HEK293 (cell line): ENCODE measurements around the gene ZCCHC17.
"Not testable (repeated sequence)": the region's sequence is repeated elsewhere in the genome, so short reads cannot be mapped to it uniquely, and the experiment has no call there.

Experiments
- CTCF ChIA-PET: fragments of 350-600 bp; formaldehyde crosslinking; extraction: SDS; loops from one replicate; lab custom pipeline; 2021; ENCODE audit warnings: antibody characterized with exemption; lab: Yijun Ruan, JAX
- POLR2A ChIA-PET: fragments of 300-600 bp; formaldehyde crosslinking; extraction: SDS; loops from one replicate; lab custom pipeline; 2020; ENCODE audit warnings: antibody characterized with exemption, inconsistent platforms; lab: Yijun Ruan, JAX
- H3K27ac ChIP-seq: fragments of 200-500 bp; sonication (Bioruptor generic); 2 replicates; pipeline ENCODE4 v1.5.1; 2014; ENCODE audit warnings: low read depth, low read length, control low read depth, inconsistent platforms; ENCODE audit errors: extremely low read depth
- H3K36me3 ChIP-seq, 2 experiments: fragments of 200-500 bp in 1 of 2; sonication (Bioruptor generic) in 1 of 2; 1 replicate in 1 of 2; 2 replicates in 1 of 2; pipeline ENCODE4 v1.5.1; 2014 to 2017; ENCODE audit warnings: inconsistent platforms in 2 of 2, low read length in 2 of 2; ENCODE audit not compliant: control insufficient read depth in 2 of 2, insufficient read depth in 1 of 2
- H3K4me1 ChIP-seq: fragments of 200-500 bp; sonication (Bioruptor generic); 2 replicates; pipeline ENCODE4 v1.5.1; 2014; ENCODE audit warnings: mild to moderate bottlenecking, low read length, inconsistent platforms; ENCODE audit not compliant: control insufficient read depth, insufficient read depth
- H3K4me3 ChIP-seq: 2 replicates; pipeline ENCODE4 v1.5.1; 2011; ENCODE audit warnings: low read depth, mild to moderate bottlenecking, control low read depth, low read length, moderate library complexity
- H3K9me3 ChIP-seq: fragments of 200-500 bp; sonication (Bioruptor generic); 2 replicates; pipeline ENCODE4 v1.5.1; 2014; ENCODE audit warnings: low read depth, low read length, inconsistent platforms; ENCODE audit not compliant: control insufficient read depth, insufficient read depth
- MZF1 ChIP-seq: fragments of 450-650 bp; formaldehyde crosslinking; IDR thresholded peaks from 2 replicates; pipeline ENCODE4 v1.5.1; 2017; ENCODE audit warnings: missing biosample characterization, missing genetic modification characterization, borderline replicate concordance
- SCRT1 ChIP-seq: fragments of 450-650 bp; formaldehyde crosslinking; IDR thresholded peaks from 2 replicates; pipeline ENCODE4 v1.5.1; 2016; ENCODE audit warnings: missing biosample characterization, missing genetic modification characterization, borderline replicate concordance
- SCRT2 ChIP-seq: fragments of 450-650 bp; formaldehyde crosslinking; IDR thresholded peaks from 2 replicates; pipeline ENCODE4 v1.5.1; 2016; ENCODE audit warnings: missing biosample characterization, missing genetic modification characterization
- SP7 ChIP-seq: fragments of 450-650 bp; formaldehyde crosslinking; IDR thresholded peaks from 2 replicates; pipeline ENCODE4 v1.5.1; 2016; ENCODE audit warnings: missing biosample characterization, missing genetic modification characterization
- ZBTB48 ChIP-seq: fragments of 450-650 bp; formaldehyde crosslinking; IDR thresholded peaks from 2 replicates; pipeline ENCODE4 v1.5.1; 2016; ENCODE audit warnings: missing biosample characterization, missing genetic modification characterization
- ZFP37 ChIP-seq: fragments of 450-650 bp; formaldehyde crosslinking; IDR thresholded peaks from 2 replicates; pipeline ENCODE4 v1.5.1; 2016; ENCODE audit warnings: missing biosample characterization, missing genetic modification characterization
- ZIC2 ChIP-seq: fragments of 450-650 bp; formaldehyde crosslinking; IDR thresholded peaks from 2 replicates; pipeline ENCODE4 v1.5.1; 2016; ENCODE audit warnings: missing biosample characterization, missing genetic modification characterization
- ZNF280D ChIP-seq: fragments of 450-650 bp; formaldehyde crosslinking; IDR thresholded peaks from 2 replicates; pipeline ENCODE4 v1.5.1; 2016; ENCODE audit warnings: missing biosample characterization, missing genetic modification characterization
- ZNF354C ChIP-seq: fragments of 450-650 bp; formaldehyde crosslinking; IDR thresholded peaks from 2 replicates; pipeline ENCODE4 v1.5.1; 2016; ENCODE audit warnings: missing biosample characterization, missing genetic modification characterization, low read depth, borderline replicate concordance
- ZNF416 ChIP-seq: fragments of 450-650 bp; formaldehyde crosslinking; IDR thresholded peaks from 2 replicates; pipeline ENCODE4 v1.5.1; 2016; ENCODE audit warnings: missing biosample characterization, missing genetic modification characterization
- ZNF596 ChIP-seq: fragments of 450-650 bp; IDR thresholded peaks from 2 replicates; pipeline ENCODE4 v1.5.0; 2018; ENCODE audit warnings: missing biosample characterization, mild to moderate bottlenecking, missing genetic modification characterization, moderate library complexity
- ZNF610 ChIP-seq: fragments of 450-650 bp; formaldehyde crosslinking; IDR thresholded peaks from 2 replicates; pipeline ENCODE4 v1.5.1; 2016; ENCODE audit warnings: missing biosample characterization, missing genetic modification characterization, borderline replicate concordance
- ZNF629 ChIP-seq: fragments of 450-650 bp; formaldehyde crosslinking; IDR thresholded peaks from 2 replicates; pipeline ENCODE4 v1.5.1; 2017; ENCODE audit warnings: missing biosample characterization, missing genetic modification characterization
- ZNF777 ChIP-seq: fragments of 450-650 bp; formaldehyde crosslinking; IDR thresholded peaks from 2 replicates; pipeline ENCODE4 v1.5.1; 2017; ENCODE audit warnings: missing biosample characterization, missing genetic modification characterization, borderline replicate concordance
- ZSCAN23 ChIP-seq: fragments of 450-650 bp; formaldehyde crosslinking; IDR thresholded peaks from 2 replicates; pipeline ENCODE4 v1.5.1; 2016; ENCODE audit warnings: missing biosample characterization, missing genetic modification characterization
- TF ChIP-seq, protein P1 (sequence below): fragments of 450-650 bp; formaldehyde crosslinking; IDR thresholded peaks from 2 replicates; pipeline ENCODE4 v1.5.1; 2016; ENCODE audit warnings: missing biosample characterization, missing genetic modification characterization

Gene ZCCHC17

DNA sequence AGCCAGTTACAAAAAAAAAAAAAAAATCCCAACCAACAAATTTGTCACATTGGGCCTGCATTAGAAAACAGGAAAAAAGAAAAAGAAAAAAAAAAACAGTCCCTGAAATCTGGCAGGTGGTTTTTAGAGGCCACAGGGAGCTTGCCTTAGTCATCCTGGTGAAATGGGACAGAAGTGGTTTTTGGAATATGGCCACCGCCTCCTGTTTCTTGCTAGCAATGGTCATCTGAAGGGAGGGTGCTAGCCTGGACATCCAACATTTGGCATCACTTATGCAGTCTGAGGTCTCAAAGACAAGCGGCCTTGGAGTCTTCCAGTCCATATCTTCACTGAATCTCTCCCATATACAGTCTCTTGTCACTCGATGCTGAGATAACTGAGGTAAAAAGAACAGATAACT, 37.1 kb upstream of the ZCCHC17 start:
- Histone ChIP-seq H3K4me1 (no peaks in the 10 kb centered on the region), H3K36me3 (peaks cover 26 to 74% of the 10 kb centered on the region in 2 experiments), H3K9me3 (no peaks in the 10 kb centered on the region), H3K27ac (no peak overlapping the region), H3K4me3 (no peak overlapping the region)
- CTCF ChIA-PET, result interaction anchor here (0.6 kb wide), 1 partner anchor 50 kb away, joined by 4 read pairs; no protein-coding TSS in a partner anchor
- POLR2A ChIA-PET, result interaction anchor here (0.6 to 1.1 kb wide), 2 partner anchors 32 to 37 kb away, joined by 3 to 4 read pairs; partner anchors contain the start of genes SNRNP40 and ZCCHC17
- TF ChIP-seq SCRT1, result no peak
- TF ChIP-seq ZNF610 (tag by site-specific recombination), result no peak
- TF ChIP-seq MZF1 (tag by site-specific recombination), result no peak
- no peak for TF ChIP-seq SCRT2 (tag by site-specific recombination)
- TF ChIP-seq ZNF416 (tag by site-specific recombination), result no peak
- no peak for TF ChIP-seq ZNF596
- TF ChIP-seq ZNF280D (tag by site-specific recombination), result no peak
- TF ChIP-seq ZNF354C (tag by site-specific recombination), result no peak
- TF ChIP-seq ZNF629 (tag by site-specific recombination), result no peak
- no peak for TF ChIP-seq ZBTB48 (tag by site-specific recombination)
- no peak for TF ChIP-seq ZSCAN23
- no peak for TF ChIP-seq ZNF777

GRCh38 chr1:31261916-31262315, 34.9 kb upstream of the ZCCHC17 start:
- H3K4me3 ChIP-seq, result no peak overlapping the region
- POLR2A ChIA-PET, result no interaction called here
- H3K27ac ChIP-seq, result no peak overlapping the region
- H3K36me3 ChIP-seq, result peaks cover 38 to 88% of the 10 kb centered on the region in 2 experiments
- H3K4me1 ChIP-seq, result no peaks in the 10 kb centered on the region
- CTCF ChIA-PET, result interaction anchor here (0.8 kb wide), 2 partner anchors 12 to 78 kb away, joined by 3 to 4 read pairs; no protein-coding TSS in a partner anchor
- H3K9me3 ChIP-seq, result no peaks in the 10 kb centered on the region
- TF ChIP-seq SP7 (tag by site-specific recombination) (no peak), ZFP37 (tag by site-specific recombination) (no peak), ZIC2 (no peak)
- TF ChIP-seq, protein P1, sequence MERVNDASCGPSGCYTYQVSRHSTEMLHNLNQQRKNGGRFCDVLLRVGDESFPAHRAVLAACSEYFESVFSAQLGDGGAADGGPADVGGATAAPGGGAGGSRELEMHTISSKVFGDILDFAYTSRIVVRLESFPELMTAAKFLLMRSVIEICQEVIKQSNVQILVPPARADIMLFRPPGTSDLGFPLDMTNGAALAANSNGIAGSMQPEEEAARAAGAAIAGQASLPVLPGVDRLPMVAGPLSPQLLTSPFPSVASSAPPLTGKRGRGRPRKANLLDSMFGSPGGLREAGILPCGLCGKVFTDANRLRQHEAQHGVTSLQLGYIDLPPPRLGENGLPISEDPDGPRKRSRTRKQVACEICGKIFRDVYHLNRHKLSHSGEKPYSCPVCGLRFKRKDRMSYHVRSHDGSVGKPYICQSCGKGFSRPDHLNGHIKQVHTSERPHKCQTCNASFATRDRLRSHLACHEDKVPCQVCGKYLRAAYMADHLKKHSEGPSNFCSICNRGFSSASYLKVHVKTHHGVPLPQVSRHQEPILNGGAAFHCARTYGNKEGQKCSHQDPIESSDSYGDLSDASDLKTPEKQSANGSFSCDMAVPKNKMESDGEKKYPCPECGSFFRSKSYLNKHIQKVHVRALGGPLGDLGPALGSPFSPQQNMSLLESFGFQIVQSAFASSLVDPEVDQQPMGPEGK (tag by site-specific recombination), result no peak
- TF ChIP-seq, all 188 proteins: peak for 0

DNA sequence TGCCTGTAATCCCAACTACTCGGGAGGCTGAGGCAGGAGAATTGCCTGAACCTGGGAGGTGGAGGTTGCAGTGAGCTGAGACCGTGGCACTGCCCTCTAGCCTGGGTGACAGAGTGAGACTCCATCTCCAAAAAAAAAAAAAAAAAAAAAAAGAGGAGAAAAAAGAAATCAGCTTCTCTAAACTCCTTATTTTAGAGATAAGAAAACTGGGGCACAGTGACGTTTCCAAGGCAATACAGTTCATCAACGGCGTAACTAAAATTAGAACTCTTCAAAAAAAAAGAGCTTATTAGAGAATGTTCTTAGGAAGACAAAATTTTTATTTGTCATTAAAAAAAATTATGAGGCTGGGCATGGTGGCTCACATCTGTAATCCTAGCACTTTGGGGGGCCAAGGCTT, 34.4 kb upstream of the ZCCHC17 start:
- H3K4me1 ChIP-seq, H3K4me3 ChIP-seq, POLR2A ChIA-PET, H3K9me3 ChIP-seq, H3K27ac ChIP-seq: not testable (repeated sequence)
- H3K36me3 ChIP-seq, result peaks cover 38 to 88% of the 10 kb centered on the region in 2 experiments
- CTCF ChIA-PET, result interaction anchor here (0.6 to 0.8 kb wide), 2 partner anchors 27 to 79 kb away, joined by 3 to 4 read pairs; no protein-coding TSS in a partner anchor
